Stimulated activated CD8-positive, alpha-beta memory T cell treated with anti-CD3 and anti-CD28 coated beads, Interleukin-15, amount 100 ng/mL, for 48 hours (primary cell): ENCODE data around the gene B4GALT5.
A peak's percentile ranks its signal among the peaks of the same experiment; 100 is the strongest.
"Not testable (repeated sequence)": the region's sequence is repeated elsewhere in the genome, so short reads cannot be mapped to it uniquely, and the experiment has no call there.

ENCODE experiments used
- DNase-seq, 2 donors: peaks; one replicate each; pipeline ENCODE4 v3.0.0-alpha.2; 2020; ENCODE audit warnings: low read depth in 2 of 2

Gene B4GALT5, protein sequence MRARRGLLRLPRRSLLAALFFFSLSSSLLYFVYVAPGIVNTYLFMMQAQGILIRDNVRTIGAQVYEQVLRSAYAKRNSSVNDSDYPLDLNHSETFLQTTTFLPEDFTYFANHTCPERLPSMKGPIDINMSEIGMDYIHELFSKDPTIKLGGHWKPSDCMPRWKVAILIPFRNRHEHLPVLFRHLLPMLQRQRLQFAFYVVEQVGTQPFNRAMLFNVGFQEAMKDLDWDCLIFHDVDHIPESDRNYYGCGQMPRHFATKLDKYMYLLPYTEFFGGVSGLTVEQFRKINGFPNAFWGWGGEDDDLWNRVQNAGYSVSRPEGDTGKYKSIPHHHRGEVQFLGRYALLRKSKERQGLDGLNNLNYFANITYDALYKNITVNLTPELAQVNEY

DNA sequence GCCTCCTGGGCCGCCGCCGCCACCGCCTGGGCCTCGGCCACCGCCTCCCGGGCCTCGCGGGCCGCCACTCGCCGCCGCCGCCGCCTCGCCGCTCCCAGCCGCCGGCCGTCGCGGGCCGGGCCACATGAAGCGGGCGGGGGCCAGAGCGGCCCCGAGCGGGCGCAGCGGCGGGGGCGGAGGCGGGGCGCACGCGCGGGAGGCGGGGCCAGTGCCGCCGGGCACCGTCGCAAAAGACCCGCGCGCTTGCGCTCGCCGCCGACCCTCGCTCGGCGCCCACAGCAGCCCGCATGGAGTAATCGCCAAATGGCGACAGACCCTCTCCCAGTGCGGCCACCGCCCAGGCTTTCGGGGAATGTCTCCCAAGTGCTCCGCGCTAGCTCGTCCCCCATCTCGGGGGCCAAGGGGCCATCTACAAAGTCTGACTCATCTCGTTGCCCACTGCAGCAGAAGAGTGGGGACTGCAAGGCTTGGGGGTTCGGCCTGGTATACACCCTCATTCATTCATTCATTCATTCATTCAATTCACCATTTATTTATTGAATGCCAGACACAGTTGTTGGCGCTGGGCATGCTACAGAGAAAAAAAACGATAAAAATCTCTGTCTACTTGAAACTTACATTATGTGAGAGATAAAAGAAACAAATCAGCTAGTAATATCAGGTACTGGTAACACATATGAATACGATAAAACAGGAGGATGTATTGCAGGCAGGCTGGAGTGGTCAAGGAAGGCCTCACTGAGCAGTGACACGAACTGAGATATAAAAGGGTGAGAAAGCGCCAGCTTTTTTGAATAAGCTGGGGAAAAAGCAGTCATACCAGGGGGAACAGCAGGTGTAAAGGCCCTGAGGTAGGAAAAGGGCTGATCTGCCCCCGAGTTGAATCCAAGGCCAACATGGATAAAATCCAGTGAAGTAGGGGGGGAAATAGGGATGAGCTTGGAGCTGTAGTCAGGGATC lies at the start of gene B4GALT5:
B4GALT5 (minus strand) TSS at position 126 of the 960 bp plus-strand sequence. CDS start 188 bp downstream, outside the sequence.
- DNase-seq: peak; percentile 56 to 57

DNA sequence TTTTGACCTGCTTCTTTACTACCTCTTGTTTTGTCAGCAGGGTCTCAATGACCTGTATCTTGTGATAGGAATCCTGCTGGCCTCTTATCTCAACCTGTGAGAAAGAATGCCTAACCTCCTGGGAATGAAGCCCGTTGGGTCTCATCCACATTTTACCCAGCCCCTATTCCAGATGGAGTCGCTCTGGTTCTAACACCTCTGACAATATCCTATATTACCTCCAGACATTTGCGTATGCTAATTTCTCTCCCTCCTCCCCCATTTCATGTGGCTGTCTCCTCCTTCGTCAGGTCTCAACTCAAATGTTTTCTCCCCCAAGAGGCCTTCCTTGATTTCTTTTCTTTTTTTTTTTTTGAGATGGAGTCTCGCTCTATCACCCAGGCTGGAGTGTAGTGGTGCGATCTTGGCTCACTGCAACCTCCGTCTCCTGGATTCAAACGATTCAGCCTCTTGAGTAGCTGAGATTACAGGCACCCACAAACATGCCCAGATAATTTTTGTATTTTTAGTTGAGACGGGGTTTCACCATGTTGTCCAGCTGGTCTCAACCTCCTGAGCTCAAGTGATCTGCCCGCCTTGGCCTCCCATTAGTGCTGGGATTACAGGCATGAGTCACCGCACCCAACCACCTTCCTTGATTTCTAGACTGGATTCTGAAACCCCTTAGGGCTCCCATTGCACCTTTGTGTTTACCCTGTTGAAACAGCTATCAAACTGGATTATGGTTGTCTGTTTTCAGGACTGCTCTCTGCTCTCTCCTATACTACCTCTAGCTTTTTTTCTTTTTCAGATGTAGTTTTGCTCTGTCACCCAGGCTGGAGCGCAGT lies 49.5 kb upstream of the B4GALT5 start:
- no peak for DNase-seq

DNA sequence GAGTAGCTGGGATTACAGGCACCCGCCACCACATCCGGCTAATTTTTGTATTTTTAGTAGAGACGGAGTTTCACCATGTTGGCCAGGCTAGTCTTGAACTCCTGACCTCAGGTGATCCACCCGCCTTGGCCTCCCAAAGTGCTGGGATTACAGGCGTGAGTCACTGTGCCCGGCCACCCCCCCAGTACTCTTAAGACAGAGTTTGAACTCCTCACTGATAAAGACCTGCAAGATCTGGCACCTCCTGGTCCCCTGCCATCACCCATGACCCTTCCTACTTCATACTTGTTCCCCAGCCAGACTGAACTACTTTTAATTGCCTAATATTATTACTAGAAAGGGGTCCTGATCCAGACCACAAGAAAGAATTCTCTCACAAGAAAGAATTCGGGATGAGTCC lies 48.2 kb upstream of the B4GALT5 start:
- DNase-seq: not testable (repeated sequence)

DNA sequence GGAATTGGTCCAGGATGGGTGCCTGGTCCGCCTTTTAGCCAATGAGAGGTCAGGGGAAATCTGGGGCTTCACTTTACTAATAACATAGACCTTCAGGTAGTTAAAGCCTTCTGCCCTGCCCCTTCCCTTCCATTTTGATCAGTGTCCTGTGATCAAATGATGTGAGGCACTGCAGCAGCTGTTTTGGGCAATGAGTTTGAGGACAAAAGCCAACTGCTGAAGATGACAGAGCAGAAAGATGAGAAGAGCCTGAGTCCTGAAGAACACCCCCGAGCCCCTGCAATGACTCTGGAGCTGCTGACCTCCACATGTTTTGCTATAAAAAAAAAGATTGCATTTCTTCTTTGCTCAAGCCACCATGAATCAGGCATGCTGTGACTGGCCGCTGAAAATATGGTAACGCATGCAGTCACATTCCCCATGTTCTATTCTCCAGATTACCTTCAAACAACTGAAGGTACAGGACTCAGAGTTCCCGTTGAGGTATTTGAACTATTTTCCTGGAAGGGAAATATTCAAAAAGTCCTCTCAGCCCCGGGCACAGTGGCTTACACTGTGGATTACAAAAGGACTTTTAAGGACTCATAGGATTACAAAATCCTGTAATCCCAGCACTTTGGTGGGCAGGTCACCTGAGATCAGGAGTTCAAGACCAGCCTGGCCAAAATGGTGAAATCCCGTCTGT lies 45.7 kb upstream of the B4GALT5 start:
- DNase-seq: no peak

DNA sequence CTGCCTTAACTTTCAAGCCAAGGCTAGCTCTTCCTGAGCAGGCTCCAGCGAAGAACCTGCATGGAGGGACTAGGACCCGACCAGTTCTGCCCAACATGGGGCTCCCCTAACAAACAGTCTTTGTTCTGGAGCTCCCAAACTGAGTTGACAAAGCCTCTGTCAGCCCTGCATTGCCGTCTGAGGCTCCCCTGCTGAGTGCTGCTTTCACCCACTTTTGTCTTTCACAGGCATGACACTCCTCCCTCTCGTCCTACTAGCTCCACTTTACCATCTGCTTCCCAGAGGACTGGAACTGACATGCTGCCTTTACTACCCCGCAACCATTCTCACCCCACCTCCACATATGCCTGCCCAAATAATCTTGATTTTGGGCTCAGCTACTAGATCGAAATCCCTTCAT lies 45.1 kb upstream of the B4GALT5 start:
- DNase-seq: no peak

DNA sequence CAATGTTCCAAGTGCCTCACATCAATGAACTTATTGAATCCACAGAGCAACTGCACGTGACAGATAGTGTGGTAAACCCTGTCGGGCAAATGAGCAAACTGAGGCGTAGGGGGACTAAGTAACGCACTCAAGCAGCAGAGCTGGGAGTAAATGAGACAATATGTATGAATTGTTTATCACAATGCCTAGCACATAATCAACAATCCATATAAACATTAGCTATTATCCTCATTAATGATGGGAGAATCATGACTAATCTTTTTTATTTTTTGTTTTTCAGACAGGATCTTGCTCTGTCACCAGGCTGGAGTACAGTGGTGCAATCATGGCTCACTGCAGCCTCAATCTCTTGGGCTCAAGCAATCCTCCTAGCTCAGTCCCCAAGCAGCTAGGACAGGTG lies 43.9 kb upstream of the B4GALT5 start:
- DNase-seq: no peak

DNA sequence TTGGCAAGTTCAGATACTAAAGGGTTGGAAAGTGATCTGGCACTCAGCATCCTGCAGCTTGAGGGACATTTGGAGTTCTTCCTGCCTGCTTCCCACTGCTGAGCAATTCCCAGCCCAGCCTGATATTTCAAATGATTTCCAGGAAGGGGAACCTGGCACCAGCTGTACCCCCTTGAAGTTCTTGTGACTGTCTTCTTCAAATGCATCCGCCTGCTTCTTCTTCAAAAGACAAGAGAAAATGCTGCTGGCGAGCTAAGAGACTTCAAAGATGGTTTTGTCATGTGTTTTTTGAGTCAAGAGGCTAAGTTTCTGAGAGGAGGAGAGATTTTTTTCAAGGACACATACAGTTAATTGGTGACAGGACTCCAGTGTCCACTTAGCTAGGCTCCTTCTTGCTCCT lies 42.6 kb upstream of the B4GALT5 start:
- no peak for DNase-seq

DNA sequence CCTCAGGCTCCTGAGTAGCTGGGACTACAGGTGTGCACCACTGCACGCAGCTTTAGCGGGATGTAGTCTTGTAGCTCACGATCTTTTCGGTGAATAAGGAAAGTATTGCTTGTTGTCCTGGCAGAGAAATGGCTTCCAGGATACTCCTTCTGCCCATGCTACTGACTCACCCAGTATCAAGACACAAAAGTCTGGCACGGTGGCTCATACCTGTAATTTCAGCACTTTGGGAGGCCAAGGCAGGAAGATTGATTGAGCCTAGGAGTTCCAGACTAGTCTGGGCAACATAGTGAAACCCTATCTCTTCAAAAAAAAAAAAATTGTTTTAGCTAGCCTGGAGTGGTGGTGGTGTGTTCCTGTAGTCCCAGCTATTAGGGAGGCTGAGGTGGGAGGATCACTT lies 40.9 kb upstream of the B4GALT5 start:
- no peak for DNase-seq

DNA sequence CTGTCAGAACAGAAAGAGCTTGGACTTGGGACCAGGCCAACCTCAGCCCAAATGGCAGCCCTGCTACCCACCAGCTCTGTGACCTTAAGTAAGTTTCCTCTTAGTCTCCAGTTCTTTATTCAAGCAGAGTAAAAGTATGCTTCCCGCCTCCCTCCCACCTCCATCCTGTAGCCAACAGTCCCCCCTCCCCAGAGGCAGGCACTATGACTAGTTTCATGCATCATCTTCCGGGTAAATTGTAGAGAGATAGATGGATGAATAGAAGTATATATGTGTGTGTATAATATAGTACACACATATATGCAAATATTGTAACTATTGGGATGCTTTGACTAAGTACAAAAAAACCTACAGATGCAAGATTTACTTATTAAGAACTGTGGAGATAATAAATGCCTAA lies 39.5 kb upstream of the B4GALT5 start:
- DNase-seq: no peak

DNA sequence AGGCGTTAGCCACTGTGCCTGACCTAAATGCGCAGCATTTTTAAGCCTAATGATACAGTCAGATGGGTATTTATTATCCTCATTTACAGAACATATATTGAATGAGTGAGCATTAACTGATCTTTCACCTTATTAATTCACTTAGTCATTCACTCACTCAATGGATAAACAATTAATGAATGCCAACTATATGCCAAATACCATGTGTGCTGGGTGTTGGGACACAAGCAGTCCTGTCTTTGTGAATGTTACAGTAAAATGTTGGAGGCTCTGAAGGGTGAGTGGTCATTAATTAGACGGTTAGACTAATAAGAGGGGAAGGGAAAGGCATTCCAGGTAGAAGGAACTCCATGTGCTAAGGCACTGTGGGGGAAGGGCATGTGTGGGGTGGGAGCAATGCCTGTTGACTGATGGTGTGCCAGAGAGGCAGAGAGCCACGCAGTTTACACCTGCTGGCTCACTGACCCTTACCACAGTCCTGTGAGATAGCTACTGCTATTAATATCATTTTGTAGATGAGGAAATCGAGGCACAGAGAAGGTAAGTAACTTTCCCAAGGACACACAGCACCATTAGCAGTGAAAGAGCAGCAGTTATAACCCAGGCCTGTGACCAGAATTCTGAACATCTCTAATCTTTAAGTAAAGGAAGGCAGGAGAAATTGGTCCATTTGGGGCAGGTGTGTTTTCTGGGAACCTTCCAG lies 38.7 kb upstream of the B4GALT5 start:
- no peak for DNase-seq

DNA sequence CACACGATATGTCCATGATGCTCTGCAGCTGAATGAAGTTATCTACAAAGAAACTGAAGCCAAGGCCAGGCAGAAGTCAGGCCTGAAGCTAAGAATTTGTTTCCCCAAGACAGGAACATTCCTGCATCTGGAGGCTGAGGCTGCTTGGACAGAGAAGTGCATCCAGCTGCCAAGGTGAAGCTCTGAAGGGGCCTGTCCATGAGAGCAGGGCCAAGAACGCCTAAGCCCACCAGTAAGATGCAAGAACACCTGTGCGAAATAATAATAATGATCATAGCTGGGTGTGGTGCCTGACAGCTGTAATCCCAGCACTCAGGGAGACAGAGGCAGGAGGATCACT lies 37.7 kb upstream of the B4GALT5 start:
- DNase-seq: no peak

DNA sequence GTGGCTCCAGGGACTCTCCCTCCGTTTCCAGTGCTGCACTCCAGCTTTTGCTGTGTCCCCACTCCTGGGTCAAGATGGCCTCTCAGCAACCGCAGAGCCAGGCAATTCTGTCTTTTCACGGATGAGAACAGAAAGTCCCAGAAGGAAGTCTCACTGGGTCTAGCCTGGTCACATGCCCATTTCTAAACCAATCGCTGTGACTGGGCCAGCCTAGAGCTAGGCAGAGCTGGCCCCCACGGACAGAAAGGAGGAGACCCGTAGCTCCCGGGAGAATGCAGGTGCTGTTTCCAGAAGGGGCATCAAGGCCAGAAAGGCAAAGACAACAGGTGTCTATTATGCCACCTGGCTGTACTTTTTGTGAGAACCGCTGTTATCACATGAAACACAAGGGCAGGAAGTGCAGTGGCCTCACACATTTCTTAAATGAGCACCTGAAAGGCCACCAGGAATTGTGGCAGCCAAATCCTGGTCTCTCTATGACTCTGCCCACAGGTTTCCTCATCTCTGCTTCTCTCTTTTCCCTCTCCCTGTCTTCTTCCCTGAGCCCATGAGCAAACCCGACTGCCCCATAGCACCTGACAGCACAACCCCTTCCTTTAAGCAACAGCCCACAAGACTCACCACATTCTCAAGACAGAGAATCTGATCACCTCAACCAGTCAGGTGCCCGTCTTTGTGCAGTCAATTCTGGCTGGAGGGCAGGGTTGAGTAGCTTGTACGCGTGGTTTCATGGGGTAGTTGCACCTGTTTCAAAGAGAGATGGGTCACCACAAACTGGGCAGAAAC lies 37.1 kb upstream of the B4GALT5 start:
- DNase-seq: no peak

DNA sequence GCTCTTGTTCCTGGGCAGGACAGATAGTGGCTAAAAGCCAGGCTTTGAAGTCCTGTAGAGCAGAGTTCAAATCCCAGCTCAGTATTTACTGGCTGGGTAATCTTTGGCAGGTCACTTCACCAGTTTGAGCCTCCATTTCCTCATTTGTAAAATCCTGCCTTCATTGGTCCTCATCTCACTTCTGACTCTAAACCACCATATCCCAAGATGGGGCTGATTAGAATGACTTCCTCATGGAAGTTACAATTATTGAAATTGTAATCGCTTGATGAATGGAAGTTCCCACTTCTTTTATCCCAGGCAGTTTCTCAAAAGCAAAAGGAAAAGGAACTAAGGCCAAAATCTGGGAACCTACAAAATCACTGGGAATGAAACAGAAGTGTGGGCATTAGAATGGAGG lies 35.9 kb upstream of the B4GALT5 start:
- no peak for DNase-seq

DNA sequence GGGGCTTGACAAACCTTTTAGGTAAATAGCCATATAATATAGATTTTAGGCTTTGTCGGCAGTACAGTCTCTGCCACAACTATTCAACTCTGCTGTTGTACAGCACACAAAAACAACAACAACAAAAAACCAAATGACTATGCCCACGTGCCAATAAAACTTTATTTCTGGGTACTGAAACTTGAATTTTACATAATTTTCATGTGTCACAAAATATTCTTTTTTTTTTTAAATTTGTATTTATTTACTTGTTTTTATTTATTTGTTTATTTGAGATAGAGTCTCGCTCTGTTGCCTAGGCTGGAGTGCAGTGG lies 34.8 kb upstream of the B4GALT5 start:
- DNase-seq: no peak

DNA sequence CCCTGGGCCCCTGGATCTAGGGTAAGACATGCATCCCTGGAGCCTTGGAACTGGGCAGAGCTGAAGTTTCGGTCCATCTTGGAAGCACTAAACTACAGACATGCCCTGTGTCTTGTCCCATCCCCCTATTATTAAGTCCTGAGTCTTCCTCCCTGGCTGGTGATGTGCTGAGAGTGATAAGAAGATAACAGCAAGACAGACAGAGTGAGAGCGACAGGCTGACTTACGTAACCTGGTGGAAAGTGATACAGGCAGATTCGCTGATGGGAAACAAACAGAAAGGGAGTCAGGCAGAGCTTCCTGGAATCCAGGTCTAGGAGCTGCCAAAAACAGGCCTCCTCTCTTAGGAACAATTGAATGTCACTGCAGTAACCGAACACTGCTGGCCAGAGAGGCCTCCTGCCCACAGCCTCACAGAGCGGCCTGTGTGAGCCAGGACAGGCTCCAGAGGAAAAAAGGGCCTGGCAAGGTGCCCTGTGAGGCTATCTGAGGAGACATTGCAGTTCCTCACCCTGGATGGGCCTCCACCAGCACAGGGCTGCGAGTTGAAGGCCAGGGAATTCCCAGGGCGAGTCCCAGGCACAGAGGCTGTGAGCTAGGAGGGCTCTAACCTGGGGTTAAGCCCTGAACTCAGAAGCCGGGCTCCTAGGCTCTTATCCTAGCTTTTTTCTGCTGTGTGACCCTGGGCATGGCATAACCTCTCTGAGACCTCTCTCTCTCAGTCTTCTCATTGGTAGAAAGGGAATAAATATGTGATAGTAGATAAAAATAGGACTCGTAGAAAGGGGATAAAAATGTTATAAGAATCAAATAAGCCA lies 34.2 kb upstream of the B4GALT5 start:
- no peak for DNase-seq

DNA sequence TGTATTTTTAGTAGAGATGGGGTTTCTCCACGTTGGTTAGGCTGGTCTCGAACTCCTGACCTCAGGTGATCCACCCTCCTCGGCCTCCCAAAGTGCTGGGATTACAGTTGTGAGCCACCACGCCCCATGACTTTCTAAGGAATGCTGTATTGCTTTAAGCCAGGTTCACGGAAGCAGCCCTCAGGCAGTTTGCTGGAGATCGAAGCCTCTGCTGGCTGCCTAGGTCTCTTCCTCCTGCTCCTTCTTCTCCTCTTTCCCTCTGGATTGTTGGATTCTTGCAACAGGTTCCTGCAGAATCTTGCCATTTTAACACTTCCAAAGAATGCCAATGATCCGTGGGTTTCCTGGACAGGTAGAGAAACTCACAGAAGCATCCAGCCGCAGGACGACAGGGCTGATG lies 29.3 kb upstream of the B4GALT5 start:
- DNase-seq: no peak

DNA sequence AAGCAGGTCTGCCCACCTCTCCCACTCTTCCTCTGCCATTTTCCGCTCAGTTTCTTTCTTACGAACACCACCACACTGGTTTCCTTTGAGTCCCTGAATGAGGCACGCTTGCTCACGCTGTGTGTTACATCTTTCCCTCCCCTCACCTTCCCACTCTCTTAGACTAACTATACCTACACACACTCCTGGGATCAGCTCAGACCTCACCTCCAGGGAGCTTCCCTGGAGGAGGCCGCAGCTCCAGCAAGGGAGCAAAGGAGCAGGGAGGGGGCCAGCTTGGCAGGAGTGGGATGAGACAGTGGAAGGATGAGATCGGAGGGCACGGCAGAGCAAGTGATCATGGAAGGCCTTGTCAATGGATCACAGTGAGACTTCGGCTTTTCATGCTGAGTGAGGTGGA lies 28.3 kb upstream of the B4GALT5 start:
- no peak for DNase-seq

DNA sequence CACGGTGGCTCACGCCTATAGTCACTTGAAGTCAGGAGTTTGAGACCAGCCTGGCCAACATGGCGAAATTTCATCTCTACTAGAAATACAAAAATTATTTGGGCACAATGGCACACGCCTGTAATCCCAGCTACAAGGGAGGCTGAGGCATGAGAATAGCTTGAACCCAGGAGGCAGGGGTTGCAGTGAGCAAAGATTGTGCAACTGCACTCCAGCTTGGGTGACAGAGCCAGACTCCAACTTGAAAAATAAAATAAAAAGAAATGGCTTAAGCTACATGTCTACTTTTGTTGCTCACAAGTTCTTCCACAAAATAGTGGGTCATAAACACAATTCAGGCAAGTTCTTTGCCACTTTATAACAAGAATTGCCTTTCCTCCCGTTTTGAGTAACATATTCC lies 27.1 kb upstream of the B4GALT5 start:
- no peak for DNase-seq

DNA sequence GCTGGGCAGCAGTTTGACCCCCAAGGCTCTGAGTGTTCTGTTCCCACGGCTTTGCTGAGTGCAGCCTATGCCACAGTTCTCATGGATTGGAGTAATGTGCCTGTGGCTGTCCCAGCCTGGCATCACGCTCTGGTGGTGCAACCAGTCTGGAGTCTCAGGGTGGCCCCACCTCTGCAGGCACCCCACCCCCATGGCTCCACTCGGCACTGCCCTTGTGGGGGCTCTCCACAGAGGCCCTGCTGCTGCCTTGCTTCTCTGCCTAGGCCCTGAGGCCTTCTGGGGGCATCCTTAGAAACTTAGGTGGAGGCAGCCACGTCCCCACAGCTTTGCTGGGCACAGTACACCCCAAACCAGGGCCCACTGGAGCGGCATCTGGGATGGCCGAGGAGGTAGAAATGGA lies 25.4 kb upstream of the B4GALT5 start:
- no peak for DNase-seq
